Liver (tissue), 9 donors: Measurements from ENCODE around the gene PISD. TPM values are rescaled to one million over a fixed set of nuclear protein-coding genes. Genes with fewer than 3 reads are reported as not detected.

Experiments
- DNase-seq: peaks from one replicate; pipeline ENCODE4 v3.0.0-alpha.2; 2017; ENCODE audit warnings: low spot score
- H3K27ac ChIP-seq, 2 donors: one replicate each; pipeline ENCODE4 v1.7.0; 2013; ENCODE audit warnings: inconsistent platforms in 2 of 2, low read length in 2 of 2, control low read depth in 1 of 2, low read depth in 1 of 2, mild to moderate bottlenecking in 1 of 2
- H3K27me3 ChIP-seq, 4 donors: one replicate each; pipeline versions ENCODE4 v1.6.1 to v1.7.0; 2013; ENCODE audit warnings: low read length in 3 of 4, inconsistent platforms in 1 of 4, mild to moderate bottlenecking in 1 of 4, moderate library complexity in 1 of 4; ENCODE audit not compliant: control insufficient read depth in 4 of 4, insufficient read depth in 4 of 4
- H3K36me3 ChIP-seq, 4 donors: one replicate each; pipeline versions ENCODE4 v1.6.1 to v1.7.0; 2013; ENCODE audit warnings: low read length in 3 of 4, mild to moderate bottlenecking in 3 of 4, low read depth in 1 of 4, moderate library complexity in 1 of 4; ENCODE audit not compliant: control insufficient read depth in 4 of 4, insufficient read depth in 3 of 4
- H3K4me1 ChIP-seq, 4 donors: one replicate each; pipeline versions ENCODE4 v1.6.1 to v1.7.0; 2013; ENCODE audit warnings: low read length in 3 of 4, mild to moderate bottlenecking in 3 of 4, moderate library complexity in 1 of 4; ENCODE audit not compliant: control insufficient read depth in 4 of 4, insufficient read depth in 4 of 4
- H3K4me3 ChIP-seq, 3 donors: one replicate each; pipeline versions ENCODE4 v1.6.1 to v1.7.0; 2013; ENCODE audit warnings: low read length in 3 of 3, control low read depth in 1 of 3, low read depth in 1 of 3, mild to moderate bottlenecking in 1 of 3
- H3K9ac ChIP-seq, 2 donors: one replicate each; pipeline ENCODE4 v1.7.0; 2013; ENCODE audit warnings: low read length in 2 of 2, mild to moderate bottlenecking in 2 of 2, moderate library complexity in 2 of 2, control low read depth in 1 of 2, low read depth in 1 of 2
- H3K9me3 ChIP-seq, 4 donors: one replicate each; pipeline versions ENCODE4 v1.6.1 to v1.7.0; 2013; ENCODE audit warnings: low read length in 3 of 4; ENCODE audit not compliant: control insufficient read depth in 4 of 4
- EGR1 ChIP-seq, 2 donors: IDR thresholded peaks; 2 replicates each; pipeline ENCODE4 v1.6.1; 2016 to 2018; ENCODE audit warnings: antibody characterized with exemption in 2 of 2, low read depth in 2 of 2
- FOXA1 ChIP-seq: IDR thresholded peaks from 2 replicates; pipeline ENCODE4 v1.6.1; 2016; ENCODE audit warnings: antibody characterized with exemption
- FOXA2 ChIP-seq: IDR thresholded peaks from 2 replicates; pipeline ENCODE4 v1.6.1; 2016; ENCODE audit warnings: antibody characterized with exemption
- HNF4A ChIP-seq, 2 donors: conservative IDR thresholded peaks; 2 replicates each; pipeline ENCODE4 v1.6.1; 2016; ENCODE audit warnings: antibody characterized with exemption in 2 of 2, mild to moderate bottlenecking in 2 of 2
- HNF4G ChIP-seq: IDR thresholded peaks from 2 replicates; pipeline ENCODE4 v1.6.1; 2016; ENCODE audit warnings: antibody characterized with exemption
- JUND ChIP-seq, 2 donors: IDR thresholded peaks; 2 replicates each; pipeline ENCODE4 v1.6.1; 2016; ENCODE audit warnings: antibody characterized with exemption in 2 of 2
- MAX ChIP-seq: IDR thresholded peaks from 2 replicates; pipeline ENCODE4 v1.6.1; 2016; ENCODE audit warnings: antibody characterized with exemption
- RAD21 ChIP-seq, 2 donors: IDR thresholded peaks; 2 replicates each; pipeline ENCODE4 v1.6.1; 2016; ENCODE audit warnings: antibody characterized with exemption in 2 of 2, mild to moderate bottlenecking in 2 of 2
- REST ChIP-seq: IDR thresholded peaks from 2 replicates; pipeline ENCODE4 v1.6.1; 2016; ENCODE audit warnings: antibody characterized with exemption, mild to moderate bottlenecking
- RXRA ChIP-seq, 2 donors: IDR thresholded peaks; 2 replicates each; pipeline ENCODE4 v1.6.1; 2017 to 2018; ENCODE audit warnings: antibody characterized with exemption in 2 of 2, mild to moderate bottlenecking in 1 of 2
- TAF1 ChIP-seq: conservative IDR thresholded peaks from 2 replicates; pipeline ENCODE4 v1.6.1; 2016; ENCODE audit warnings: antibody characterized with exemption, mild to moderate bottlenecking
- YY1 ChIP-seq: IDR thresholded peaks from 2 replicates; pipeline ENCODE4 v1.6.1; 2016; ENCODE audit warnings: antibody characterized with exemption, mild to moderate bottlenecking
- WGBS: extraction: QIAGEN DNeasy Blood & Tissue Kit; methylation state at CpG from one replicate; pipeline ENCODE4 v1.1.7; 2013; 5-methylcytosine and 5-hydroxymethylcytosine counted together
- polyA plus RNA-seq, 2 donors: library from polyadenylated mRNA; stranded (reverse) in 1 of 2; unstranded in 1 of 2; fragments of 200-250 nt in 1 of 2; fragments of >200 nt in 1 of 2; fragmentation: Nextera tagmentation in 1 of 2; extraction: Ambion mirVana in 1 of 2; gene quantifications; one replicate each; pipeline versions ENCODE4 v1.2.1 to v1.2.3, GENCODE V29; 2013 to 2015
- total RNA-seq, 2 donors: library from RNA; depleted of rRNA; stranded (reverse); fragments of >200 nt; gene quantifications; one replicate each; pipeline ENCODE4 v1.2.3, GENCODE V29; 2014
- TF ChIP-seq, protein P1 (sequence below): fragments of 150-350 bp; IDR thresholded peaks from 2 replicates; pipeline ENCODE4 v1.5.1; 2017; ENCODE audit warnings: improper control_type of control experiment, low read depth, low read length; ENCODE audit not compliant: missing input control
- TF ChIP-seq, protein P2 (sequence below): IDR thresholded peaks from 2 replicates; pipeline ENCODE4 v1.6.1; 2016; ENCODE audit warnings: antibody characterized with exemption
- donor health status: healthy.
- donor health status: healthy.
- donor health status: healthy.
- donor health status: healthy.
- donor health status: healthy.

PISD gene
- total and polyA plus RNA-seq, 4 donors, result 14.7 to 28.3 (median 20.4) TPM

DNA sequence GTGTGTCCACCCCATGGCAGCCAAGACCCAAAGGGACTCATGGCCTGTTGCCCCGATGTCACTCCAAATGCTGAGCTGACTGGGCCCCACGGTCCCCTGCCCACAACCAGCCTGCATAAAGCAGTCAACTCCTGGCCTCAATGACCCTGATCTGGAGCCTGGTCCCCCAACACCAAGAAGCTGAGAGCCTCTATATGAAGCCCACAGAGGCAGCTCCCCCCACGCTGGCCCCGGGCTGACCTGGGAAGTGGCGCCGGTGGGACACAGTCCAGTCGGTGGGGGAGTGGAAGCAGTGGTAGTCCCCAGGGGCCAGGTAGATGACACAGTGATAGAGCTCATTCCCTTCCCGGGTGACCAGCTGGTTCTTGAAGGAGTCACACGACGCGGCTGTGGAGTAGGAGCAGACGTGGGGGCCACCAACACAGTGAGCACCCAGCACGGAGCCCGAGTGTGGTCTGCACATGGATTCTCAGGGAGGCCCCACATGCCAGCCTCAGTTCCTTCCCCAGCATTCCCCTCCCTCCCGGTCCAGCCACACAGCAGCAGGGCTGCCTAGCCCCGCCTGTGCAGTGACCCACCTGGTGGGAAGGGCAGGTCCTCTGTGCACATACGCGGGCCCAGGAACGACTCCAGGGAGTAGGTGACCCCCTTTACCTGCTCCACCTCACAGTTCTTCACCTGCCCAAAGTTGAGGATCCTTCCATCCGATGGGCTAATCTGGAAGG is 41.1 kb downstream of the PISD start:
- Histone ChIP-seq H3K36me3 (peaks cover 3 to 45% (median 15%) of the 10 kb centered on the region in 4 donors), H3K4me3 (no peak overlapping the region), H3K9me3 (no peaks in the 10 kb centered on the region), H3K9ac (no peak overlapping the region), H3K4me1 (peaks cover 0 to 5% (median 2%) of the 10 kb centered on the region in 4 donors), H3K27me3 (no peaks in the 10 kb centered on the region), H3K27ac (no peak overlapping the region)
- TF ChIP-seq RXRA (IDR thresholded peaks at IDR 0.05), result no peak
- no peak for TF ChIP-seq RAD21 (IDR thresholded peaks at IDR 0.05)
- no peak for DNase-seq
- WGBS, result 91% methylated on average over 20 of the region's 20 CpGs

DNA sequence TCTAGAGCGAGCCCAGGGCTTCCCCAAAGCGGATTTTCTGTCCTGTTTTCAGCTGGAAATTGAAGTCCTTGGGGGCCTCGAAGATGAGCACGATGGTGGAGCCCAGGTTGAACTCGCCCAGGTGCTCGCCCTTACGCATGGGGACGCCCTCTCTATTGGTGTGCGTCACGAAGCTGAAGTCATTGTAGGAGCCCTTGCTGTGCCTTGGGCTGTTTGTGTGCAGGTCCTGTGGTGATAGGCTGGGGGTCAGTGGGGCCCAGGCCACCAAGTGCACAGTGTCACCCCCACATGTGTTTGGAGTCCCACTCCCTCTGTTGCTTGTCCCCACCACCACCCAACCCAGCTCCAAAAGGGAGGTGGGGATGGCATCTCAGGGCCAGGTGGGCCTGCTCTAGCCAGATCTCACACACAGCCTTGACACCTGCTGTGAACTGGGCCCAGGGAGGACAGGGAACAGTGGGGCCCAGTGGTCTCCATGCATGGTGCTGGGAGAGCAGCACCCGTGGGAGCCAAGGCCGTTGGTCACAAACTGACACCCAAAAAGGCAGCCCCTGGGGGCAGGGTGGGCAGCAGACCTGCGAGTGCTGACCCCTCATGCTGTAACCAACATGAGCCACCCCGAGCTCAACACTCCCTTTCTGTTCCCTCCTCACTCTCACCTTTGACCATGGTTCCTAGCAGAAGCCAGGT is 42.3 kb downstream of the PISD start:
- DNase-seq, result no peak
- H3K9me3 ChIP-seq, result no peaks in the 10 kb centered on the region
- H3K27ac ChIP-seq, result no peak overlapping the region
- H3K4me3 ChIP-seq, result no peak overlapping the region
- TF ChIP-seq, protein P1, sequence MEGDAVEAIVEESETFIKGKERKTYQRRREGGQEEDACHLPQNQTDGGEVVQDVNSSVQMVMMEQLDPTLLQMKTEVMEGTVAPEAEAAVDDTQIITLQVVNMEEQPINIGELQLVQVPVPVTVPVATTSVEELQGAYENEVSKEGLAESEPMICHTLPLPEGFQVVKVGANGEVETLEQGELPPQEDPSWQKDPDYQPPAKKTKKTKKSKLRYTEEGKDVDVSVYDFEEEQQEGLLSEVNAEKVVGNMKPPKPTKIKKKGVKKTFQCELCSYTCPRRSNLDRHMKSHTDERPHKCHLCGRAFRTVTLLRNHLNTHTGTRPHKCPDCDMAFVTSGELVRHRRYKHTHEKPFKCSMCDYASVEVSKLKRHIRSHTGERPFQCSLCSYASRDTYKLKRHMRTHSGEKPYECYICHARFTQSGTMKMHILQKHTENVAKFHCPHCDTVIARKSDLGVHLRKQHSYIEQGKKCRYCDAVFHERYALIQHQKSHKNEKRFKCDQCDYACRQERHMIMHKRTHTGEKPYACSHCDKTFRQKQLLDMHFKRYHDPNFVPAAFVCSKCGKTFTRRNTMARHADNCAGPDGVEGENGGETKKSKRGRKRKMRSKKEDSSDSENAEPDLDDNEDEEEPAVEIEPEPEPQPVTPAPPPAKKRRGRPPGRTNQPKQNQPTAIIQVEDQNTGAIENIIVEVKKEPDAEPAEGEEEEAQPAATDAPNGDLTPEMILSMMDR, result no peak
- TF ChIP-seq FOXA1 (no peak), FOXA2 (no peak), YY1 (no peak)
- peaks cover 3 to 45% (median 15%) of the 10 kb centered on the region in 4 donors for H3K36me3 ChIP-seq
- WGBS, result 95% methylated on average over 14 of the region's 14 CpGs
- H3K4me1 ChIP-seq, result peaks cover 0 to 5% (median 0%) of the 10 kb centered on the region in 4 donors
- no peaks in the 10 kb centered on the region for H3K27me3 ChIP-seq
- H3K9ac ChIP-seq, result no peak overlapping the region

DNA sequence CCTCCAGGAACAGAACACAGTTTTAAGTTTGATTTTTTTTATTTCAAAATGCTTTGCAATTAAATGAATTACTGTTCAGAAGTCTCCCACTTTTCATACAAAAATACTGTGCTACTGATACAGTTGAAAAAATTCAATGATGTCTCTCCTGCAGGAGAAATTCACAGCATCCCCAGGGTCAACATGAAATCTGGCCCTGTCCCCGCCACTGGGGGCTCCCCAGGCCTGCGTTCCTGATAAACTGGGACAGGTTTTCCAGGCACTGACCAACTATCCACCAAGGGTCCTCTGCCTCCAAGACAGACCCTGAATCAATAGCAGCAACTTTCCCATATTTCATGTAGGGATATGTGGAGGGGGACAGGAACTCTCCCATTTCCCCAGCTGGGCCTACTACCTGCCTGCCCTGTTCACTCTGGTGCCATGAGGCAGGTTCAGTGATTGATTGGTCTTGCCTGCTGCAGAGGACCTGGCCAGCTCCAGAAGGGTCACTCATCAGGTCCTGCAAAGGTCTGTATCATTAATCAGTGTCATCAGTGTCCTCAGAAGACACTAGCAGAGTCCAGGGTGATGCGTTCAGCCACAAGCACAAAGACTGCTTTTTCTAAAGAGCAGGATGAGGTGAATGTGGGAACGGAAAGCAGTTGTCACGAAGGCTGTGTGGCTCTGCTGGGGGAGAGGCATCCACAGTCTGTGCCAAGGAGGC is 43.4 kb downstream of the PISD start:
- H3K4me1 ChIP-seq, result peaks cover 0 to 5% (median 0%) of the 10 kb centered on the region in 4 donors
- no peak for TF ChIP-seq FOXA1
- no peak for TF ChIP-seq REST
- TF ChIP-seq, protein P2, sequence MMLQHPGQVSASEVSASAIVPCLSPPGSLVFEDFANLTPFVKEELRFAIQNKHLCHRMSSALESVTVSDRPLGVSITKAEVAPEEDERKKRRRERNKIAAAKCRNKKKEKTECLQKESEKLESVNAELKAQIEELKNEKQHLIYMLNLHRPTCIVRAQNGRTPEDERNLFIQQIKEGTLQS, result no peak
- no peak for TF ChIP-seq RXRA (IDR thresholded peaks at IDR 0.05)
- TF ChIP-seq JUND (IDR thresholded peaks at IDR 0.05), result no peak
- no peak for TF ChIP-seq HNF4G
- no peak for TF ChIP-seq HNF4A (conservative IDR thresholded peaks at IDR 0.05)
- TF ChIP-seq, protein P1, result no peak
- TF ChIP-seq EGR1 (IDR thresholded peaks at IDR 0.05; ENCODE audit: low read depth in 2 of 2), result no peak
- TF ChIP-seq MAX, result no peak
- no peak for TF ChIP-seq TAF1

More for the DNA sequence above, 43.4 kb downstream of the PISD start:
- DNase-seq, result no peak
- no peak overlapping the region for H3K4me3 ChIP-seq
- H3K27ac ChIP-seq, result no peak overlapping the region
- H3K27me3 ChIP-seq, result no peaks in the 10 kb centered on the region
- no peaks in the 10 kb centered on the region for H3K9me3 ChIP-seq
- 92% methylated on average over 5 of the region's 5 CpGs for WGBS
- H3K36me3 ChIP-seq, result peaks cover 3 to 45% (median 14%) of the 10 kb centered on the region in 4 donors
- no peak overlapping the region for H3K9ac ChIP-seq
